Stimulated activated CD4-positive, alpha-beta T cell treated with anti-CD3 and anti-CD28 coated beads, Interleukin-15, amount 100 ng/mL, for 1 hour (primary cell): ENCODE results near the gene CXCL17.

ENCODE experiments used
- DNase-seq, 2 donors: peaks; one replicate each; pipeline ENCODE4 v3.0.0-alpha.2; 2020; ENCODE audit warnings: low read depth in 1 of 2, low spot score in 1 of 2

The CXCL17 gene

DNA sequence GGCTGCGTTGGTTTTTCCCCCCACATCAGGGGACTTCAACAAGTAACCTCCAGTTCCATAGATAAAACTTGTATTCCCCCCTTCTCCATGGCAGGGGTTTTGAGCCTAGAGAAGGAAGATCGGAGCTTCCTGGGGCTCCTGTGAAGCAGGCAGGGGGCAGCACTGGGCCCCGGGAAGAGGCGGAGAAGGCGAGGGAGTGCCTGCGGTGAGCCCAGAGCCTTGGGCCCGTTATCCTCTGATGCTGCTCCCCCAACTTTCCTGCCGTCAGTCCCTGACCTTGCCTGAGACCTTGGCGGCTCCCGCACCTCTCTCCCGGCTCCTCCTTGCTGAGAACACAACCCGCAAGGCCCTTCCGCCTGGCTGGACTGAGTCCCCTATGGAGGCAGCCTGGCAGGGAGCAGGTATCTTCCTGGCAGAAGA lies 18.0 kb downstream of the CXCL17 start:
- DNase-seq: no peak

DNA sequence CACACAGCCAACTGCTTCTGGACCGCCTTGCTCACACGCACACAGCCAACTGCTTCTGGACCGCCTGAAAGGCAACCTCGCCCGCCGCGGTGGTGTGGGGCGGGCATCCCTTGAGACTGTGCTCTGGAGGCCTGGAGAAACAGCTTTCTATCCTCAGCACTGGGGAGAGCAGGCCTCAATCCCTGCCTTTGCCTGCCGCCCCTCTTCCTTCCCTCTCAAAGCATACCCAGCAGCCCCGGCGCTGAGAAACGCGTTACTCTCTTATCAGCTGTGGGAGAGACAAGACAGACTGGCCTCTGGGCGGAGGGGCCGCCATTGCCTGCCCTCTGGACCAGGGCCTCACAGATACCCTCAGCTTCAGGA lies 18.4 kb downstream of the CXCL17 start:
- no peak for DNase-seq

DNA sequence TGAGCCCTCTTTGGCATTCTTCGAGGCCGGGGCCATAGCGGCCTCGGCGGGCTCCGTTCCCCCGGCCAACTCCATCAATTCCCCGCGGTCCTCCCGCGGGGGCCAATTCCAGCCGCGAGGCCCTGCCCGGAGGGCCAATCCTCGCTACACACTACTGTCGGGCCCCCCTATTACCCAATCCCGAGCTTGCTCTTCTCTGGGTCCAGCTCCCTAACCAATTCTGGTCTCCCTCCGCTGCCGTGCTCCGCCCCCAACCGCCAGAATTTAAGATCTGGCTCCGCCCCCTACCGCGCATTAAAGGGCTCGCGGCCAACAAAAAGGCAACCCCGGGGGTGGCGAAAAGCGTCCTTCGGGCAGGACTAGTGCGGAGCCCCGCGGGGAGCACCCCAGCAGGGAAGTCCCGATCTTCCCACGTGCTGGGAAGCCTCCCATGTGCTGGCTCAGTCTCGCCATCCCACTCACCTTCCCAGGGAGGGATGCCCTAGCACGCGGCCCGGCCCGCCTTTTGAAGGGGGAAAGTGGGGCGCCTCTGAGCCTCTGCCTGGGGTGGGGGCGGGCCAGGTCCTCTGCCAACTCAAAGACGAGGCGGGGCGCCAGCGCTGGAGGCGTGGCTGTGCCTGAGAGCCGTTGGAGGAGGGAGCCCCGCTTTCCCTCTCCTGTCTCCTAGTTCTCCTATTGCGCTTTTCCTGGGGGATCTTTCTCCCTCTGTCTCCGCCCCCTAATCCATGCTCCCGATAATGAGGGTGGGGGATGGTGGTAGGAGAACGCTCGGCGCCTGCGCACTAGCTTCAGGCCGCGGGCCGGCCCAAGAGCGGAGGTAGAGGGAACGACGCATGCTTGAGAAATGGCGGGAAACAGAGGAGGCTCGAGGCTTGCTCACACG lies 19.0 kb downstream of the CXCL17 start:
- DNase-seq: peak; percentile 87 to 90

DNA sequence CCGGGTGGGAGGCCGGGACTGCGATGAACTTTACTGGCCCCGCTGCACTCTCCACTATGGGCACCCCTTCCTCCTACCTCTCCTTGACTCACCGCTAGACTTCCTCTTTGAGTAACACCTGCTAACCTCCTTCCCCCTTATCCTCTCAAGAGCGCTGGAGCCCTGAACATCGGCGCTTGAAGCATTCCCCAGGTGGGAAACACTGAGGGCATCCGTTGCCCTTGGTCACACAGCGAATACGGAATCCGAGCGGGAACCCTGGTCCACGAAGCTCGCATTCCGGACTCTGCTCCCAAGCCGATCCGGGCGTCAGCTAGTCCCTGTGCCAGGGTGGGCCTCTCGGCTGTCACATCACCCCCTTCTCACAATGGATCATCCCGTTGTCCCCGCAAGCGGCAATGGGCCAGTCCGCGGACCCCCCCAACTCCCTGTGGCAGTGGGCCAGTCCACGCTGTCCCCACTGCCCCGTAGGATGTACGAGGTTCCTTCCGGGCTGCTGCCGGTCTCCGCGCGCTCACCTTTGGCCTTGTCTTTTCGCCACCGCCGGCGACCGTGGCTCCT lies 19.8 kb downstream of the CXCL17 start:
- peak in 1 of 2 donors; percentile 31 for DNase-seq

DNA sequence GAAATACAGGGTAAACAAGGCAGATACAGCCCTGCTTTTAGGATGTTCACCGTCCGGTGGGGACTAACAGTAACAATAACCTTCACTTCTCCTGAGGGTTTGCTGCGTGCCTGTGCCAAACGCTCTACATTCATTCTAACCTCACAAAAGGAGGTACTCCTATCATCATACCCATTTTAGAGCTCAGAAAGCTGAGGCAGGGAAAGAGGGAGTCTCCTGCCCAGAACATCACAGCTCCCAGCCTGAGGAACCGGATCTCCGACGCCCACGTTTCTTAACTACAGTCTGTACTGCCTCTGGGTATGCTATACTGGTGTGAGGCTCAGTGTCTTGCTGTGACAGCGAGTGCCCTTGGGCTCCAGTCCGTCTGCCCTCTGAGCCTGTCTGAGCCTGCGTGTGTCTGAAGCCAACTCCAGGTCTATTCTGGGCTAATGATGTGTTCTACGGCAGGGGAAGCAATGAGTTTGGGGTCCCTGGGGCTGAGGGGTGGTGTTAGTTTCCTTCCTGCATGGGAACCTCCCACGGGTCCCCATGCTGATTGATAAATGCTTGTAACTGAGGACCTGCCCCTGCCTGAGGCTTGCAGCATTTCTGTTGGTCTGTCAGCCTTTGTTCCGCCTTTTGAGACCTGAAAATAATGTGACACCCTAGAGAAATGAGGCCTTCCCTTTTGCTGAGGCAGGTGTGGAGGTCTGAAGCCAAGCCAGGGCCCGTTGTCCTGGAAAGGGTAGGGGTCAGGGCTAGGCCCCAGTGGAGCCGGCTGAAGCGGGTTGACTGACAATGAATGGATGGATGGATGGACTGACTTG lies 20.4 kb downstream of the CXCL17 start:
- DNase-seq: no peak

DNA sequence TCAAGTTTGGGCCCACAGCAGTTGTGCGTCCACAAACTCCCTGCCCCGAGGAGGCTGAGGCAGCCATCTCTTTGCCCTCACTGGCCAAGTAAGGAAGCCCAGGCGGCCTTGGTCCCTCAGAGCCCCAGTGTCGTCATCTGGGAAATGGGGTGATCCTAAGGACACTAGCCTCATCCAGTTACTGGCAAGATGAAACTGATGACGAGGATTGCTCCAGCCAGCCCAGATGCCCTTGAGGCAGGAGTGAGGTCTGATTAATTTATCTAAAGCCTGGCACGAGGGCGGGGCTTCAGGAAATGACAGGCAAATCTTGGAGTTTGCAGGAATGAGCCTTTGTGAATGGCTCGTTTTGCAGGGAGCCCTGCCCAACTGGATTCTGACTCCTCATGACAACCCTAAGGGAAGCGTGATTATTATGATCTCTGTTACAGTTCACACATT lies 21.1 kb downstream of the CXCL17 start:
- DNase-seq: no peak

DNA sequence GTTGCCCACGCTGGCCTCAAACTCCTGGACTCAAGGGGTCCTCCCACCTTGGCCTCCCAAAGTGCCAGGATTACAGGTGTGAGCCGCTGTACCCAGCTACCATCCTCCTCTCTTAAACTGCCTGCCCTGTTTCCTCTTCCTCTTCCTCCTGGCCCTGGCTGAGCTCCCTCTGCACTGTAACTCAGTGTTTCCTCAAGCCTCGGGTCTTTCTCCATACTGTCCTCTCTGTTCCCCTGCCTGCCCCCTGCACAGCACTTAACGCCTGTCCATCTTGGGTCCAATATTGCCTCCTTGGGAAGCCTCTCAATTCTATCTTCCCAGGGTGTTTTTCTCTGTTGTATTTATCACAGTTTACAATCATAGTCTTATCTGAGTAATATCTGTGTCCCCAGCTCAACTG lies 21.6 kb downstream of the CXCL17 start:
- no peak for DNase-seq

DNA sequence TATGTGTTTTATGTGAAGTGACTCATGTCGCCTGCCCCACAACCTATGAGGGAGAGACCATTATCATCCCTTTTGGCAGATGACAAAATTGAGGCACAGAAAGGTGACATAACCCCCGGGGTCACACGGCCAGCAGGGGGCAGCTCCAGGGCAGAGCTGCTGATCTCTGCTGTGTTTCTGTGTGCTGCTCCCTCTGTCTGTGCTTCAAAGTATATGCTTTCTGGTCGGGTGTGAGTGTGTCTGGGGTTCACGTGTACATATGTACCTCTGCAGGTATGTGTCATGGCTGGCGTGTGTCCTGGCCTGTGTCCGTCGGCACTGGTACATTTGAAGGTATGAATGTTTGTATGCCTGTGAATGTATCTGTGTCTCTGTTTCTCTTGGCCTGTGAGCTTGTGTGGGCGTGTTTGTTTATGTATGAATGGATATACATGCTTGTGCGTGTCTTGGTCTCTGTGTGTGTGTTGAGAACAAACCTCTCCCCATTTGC lies 22.6 kb downstream of the CXCL17 start:
- DNase-seq: peak; percentile 60 to 66

DNA sequence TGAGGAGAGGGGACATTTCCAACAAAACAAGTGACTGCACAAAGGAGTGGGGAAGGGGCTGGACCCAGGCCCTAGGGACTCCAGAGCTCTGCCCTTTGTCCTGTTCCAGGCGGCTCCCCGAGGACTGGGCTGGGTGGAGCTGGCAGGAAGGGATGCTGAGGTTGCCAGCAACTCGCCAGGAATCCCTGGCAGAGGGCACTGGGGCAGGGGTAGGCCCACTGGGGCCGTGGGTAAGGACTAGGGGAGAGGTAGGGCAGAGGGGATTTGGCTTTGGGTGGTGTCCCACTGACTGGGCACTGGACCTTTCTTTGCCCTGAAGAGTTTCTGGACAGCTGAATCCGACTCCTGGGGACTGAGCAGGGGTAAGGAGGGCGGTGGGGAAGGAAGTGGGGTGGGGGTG lies 23.4 kb downstream of the CXCL17 start:
- DNase-seq: no peak

DNA sequence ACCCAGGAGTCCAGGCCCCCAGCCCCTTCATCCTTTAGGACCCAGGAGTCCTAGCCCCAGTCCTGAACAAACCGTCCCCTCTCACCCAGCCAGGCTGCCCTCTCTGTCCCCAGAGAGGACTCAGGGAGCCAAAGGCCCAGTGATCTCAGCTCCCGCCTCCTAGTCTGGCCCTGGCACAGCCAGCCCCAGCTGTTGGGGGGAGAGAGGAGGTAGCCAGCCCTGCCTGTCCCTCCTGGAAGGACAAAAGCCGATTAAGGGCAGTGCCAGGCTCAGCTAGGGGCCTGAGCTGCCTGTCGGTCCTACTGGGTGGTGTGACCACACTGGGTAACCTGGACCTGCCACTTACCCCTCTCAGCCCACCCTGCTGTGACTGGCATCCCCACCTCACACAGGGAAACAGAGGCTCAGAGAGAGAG lies 30.1 kb downstream of the CXCL17 start:
- DNase-seq: no peak

DNA sequence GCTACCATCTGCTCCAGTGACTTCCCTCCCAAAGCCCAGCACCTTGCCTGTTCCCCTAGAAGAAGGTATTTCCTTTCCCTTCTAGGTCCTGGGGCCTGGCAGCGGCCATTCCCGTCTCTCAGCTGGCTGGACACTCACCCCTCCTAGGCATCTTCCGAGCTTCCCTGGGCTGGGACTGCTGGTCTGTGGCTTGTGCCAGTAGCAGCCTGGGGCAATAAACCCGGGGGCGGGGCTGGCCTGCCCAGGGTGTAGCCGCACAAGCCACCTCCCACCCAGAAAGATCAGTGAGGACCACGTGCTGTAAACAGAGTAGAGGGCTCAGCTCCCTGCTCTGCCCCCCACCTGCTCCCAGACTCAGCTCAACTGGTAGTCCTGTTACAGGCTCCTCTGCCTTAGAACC lies 30.5 kb downstream of the CXCL17 start:
- DNase-seq: no peak

DNA sequence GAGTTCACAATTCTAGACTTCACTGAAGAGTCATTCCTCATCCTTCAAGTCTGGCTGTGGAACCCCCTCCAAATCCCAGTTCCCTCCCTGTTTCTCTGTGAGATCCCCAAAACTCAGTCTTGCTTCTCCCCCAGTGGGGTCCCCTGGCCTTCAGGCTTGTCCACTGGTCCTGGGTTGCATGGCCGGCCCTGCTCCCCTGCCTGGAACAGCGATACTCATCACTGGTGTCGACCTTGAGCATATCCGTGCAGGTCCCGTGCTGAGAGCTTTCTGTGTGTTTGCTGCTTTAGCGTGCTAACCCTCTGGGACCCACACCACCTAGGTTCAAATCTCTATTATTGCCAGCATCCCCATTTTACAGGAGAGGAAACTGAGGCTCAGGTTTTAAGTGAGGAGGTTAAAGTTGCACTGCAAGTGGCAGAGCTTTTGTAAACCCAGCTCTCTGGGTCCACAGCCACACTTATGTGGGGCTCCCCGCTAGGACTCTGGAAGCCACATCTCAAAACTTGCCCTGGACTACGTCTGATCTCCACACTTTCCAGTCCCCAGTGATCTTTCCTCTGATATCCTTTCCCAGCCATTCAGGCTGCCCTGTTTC lies 31.1 kb downstream of the CXCL17 start:
- DNase-seq: no peak

DNA sequence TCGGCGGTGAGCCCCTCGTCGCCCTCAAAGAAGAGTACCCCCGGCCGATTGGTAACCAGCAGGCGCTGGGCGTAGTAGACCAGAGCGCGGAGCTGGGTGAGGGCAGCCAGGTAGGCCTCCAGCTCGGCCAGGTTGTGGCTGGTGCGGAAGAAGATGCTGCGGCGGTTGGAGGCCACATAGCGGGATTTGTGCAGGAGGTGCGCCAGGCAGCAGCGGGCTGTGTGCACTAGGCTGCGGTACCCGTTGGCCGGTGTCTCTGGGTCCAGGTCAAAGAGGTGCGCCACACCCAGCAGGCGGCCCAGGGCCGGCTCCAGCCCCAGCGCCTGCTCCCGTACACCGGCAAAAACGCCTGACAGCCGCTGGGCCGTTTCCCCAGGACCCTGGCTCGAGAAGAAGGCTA lies 32.4 kb downstream of the CXCL17 start:
- no peak for DNase-seq

DNA sequence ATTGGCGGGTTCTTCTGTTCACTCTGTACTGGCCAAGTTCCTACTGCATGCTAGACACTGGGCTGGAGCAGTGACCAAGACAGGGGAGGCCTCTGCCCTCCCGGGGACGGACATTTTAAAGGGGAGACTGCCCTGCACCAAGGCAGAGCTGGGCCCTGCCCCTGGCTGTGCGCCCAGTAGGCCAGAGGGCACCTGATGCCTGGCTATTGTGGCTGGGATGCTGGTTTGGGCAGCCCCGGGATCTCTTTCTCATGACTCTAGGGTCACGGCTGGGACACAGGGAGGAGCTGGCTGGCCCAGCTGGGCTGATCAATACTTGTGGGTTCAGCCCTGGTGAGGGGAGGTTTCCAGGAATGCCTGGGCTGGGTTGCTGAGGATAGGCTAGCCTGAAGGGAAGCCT lies 33.3 kb downstream of the CXCL17 start:
- no peak for DNase-seq

DNA sequence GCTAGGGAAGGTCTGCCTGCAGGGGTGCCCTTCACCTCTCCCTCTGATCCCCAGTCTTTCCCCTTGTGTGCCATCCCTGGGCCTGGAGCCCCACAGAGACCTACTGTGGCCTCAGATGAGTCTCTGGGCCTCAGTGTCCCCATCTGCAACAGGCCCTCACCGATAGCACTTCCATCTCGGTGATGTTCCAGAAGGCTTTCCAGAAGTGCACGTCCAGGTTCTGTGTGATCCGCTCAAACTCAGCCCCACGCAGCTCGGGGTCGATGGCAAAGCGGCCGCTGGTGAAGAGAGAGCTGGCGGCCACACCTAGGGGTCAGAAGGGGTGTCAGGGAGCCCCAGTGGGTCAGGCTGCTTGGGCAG lies 35.0 kb downstream of the CXCL17 start:
- no peak for DNase-seq

DNA sequence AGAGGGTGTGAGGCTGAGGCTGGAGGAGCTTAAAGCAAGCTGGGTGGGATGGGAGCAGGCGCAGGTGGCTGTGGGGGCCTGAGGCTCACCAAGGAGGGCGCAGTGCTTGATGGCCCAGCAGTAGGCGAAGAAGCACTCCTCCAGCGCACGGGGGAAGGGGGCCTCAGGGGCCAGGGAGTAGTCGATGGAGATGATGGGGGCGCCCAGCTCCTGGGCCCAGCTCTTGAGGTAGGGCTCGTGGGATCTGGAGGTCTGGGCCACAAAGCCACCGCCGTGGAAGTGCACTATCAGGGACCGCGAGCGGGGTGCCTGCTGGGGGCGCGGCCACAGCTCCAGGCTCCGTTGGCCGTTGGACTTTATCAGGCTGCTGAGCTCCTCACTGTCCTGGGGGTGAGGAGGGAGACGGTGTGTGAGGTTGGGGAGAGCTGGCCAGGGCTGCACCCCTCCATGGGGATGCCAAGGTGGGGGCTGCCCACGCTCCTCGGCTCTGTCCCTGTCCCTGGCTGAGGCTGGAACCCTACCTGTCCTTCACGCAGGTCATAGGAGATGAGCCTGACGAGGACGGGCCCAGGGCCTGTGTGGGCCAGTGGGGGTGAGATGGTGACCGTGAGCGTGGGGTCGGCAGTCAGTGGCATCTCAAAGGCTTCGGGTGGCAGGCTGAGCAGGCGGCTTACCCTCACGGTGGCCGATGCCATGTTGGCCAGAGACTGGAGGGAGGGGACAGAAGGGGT lies 35.5 kb downstream of the CXCL17 start:
- DNase-seq: no peak

DNA sequence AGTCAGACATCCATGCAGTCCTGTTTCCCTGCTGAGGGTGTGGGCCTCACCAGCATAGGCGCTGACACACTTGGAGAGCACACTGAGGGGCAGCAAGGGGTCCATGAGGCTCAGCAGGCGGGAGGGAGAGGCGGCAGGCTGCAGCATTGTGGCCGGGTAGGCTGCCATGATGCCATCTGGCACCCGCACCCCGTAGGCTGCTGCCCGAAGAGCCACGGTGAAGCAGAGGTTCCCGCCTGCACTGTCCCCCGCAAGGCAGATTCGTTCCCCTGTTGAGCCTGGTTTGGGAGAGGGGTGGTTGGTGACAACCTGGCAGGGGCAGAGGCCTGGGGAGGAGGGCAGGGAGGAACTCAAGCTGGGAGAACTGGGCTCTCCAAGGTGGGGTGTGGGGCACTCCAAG lies 36.6 kb downstream of the CXCL17 start:
- DNase-seq: no peak

DNA sequence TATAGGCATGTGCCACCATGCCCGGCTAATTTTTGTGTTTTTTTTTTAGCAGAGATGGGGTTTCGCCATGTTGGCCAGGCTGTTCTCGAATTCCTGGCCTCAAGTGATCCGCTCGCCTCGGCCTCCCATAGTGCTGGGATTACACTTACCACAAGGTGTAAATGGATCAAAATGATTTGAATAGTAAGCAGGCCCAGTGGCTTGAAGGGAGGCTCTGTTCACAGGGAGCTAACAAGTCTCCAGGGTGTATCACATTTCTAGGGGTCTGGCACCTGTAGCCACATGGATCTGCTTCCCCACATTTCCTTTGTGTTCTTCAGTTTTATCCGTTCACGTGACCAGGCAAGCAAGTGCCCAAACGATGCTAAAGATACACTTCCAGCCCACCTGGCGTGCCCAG lies 39.2 kb downstream of the CXCL17 start:
- no peak for DNase-seq

DNA sequence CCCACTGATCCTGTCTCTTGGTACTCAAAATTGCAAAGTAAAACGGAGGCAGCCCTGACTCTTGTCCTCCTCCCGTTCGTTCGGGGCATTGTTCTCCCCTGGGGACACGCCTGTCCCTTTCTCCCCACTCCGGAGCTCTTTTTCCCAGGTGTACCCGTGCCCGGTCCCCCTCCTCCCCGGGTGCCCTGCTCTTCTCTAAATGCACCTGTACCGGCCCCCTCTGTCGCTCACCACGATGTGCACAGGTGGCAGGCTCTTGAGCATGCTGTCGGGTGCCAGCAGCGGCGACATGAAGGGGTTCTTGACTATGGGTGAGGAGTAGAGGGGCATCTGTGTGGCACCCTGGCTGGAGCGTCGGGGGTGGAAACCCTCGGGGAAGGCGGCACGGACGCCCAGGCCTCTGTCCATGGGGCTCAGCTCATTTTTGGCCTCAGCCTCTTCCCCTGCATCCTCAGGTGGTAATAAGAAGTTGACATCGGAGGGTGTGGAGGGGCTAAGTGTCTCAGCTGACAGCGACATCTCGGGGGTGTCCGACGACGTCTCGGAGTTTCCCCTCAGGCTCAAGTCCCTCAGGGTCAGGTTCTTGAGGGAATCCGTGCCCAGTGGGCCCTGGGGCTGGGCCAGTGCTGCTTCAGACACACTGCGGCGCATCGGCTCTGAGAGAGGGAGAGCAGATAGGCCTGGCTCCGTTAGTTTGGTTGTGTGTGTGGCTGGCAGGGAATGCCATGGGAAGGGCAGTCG lies 40.2 kb downstream of the CXCL17 start:
- DNase-seq: no peak
